Measurements from ENCODE around the gene AGBL1.

The AGBL1 gene

DNA sequence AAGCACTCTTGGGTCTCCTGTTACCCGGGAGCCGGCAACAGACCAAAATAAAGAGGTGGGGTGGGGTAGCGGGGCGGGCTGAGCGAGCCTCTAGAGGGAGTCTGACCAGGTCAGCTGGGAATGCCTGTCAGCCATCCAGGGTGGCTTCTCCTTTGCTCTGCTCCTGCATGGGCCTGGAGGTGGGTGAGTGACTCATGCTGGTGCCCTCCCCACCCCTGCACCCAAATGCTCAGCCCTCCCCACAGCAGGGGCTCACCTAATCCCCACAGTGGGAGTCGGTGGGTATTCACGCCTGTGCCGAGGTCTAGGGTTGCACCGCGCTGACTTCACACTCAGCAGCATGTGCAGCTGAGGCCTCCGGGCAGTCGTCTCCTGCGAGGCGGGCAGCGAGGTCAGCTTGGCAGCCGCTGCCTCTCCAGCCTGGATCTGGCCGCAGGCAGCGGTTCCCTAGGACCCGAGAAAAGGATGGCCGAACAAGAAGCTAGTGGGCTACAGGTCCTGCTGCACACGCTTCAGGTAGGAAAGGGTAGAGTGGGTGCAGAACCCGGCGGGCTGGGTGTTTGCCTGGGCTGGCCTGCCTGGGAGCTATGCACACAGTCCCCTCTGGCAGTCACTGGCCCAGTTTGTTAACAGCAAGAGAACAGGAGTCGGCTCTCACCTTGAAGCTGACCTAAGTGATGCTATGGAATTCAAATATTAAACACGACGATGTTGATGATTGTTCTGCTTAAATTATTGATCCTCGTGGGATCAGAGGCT, at the start of gene AGBL1:
Gene AGBL1 (plus strand): TSS at position 364 of the 759 bp plus-strand sequence.
- Mint-ChIP-seq H3K27ac (no peak within 1 kb of the TSS), H3K4me1 (peaks cover 23% of the 10 kb centered on the region), H3K27me3 (no peaks in the 10 kb centered on the region), H3K9me3 (no peaks in the 10 kb centered on the region), H3K4me3 (no peak within 1 kb of the TSS)
- no peak for DNase-seq
- no peak for ATAC-seq

DNA sequence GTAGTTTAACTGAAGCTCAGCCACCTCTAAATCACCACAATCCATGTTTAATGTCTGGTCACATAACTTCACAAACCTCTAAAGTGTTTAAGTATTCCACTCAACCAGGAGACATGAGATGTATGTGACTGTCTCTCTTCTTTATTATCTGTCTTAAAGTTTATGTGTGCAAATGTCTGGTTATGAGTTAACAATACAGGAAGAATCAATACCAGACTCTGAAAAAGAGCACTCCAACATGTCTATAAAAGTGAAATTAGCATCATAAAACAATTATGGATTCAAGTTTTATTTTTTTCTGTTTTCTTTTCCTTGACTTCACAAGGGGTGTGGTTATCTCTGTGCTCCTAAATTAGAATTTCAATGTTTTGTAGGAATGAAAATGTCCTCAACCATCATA, 44.8 kb upstream of the AGBL1 start:
- DNase-seq (no peak), ATAC-seq (no peak)
- Mint-ChIP-seq H3K27me3 (no peaks in the 10 kb centered on the region), H3K4me1 (no peaks in the 10 kb centered on the region), H3K9me3 (no peaks in the 10 kb centered on the region), H3K4me3 (no peak overlapping the region), H3K27ac (no peak overlapping the region)

- Mint-ChIP-seq H3K4me3 (no peak overlapping the region), H3K27ac (no peak overlapping the region), H3K4me1 (no peaks in the 10 kb centered on the region), H3K9me3 (no peaks in the 10 kb centered on the region), H3K27me3 (no peaks in the 10 kb centered on the region)
- no peak for ATAC-seq
- DNase-seq, result no peak
Measured at GRCh38 chr15:86036243-86036642, 43.4 kb upstream of the AGBL1 start.

GRCh38 chr15:86038491-86038890, 41.2 kb upstream of the AGBL1 start:
- Mint-ChIP-seq H3K4me3 (no peak overlapping the region), H3K4me1 (no peaks in the 10 kb centered on the region), H3K9me3 (no peaks in the 10 kb centered on the region), H3K27me3 (no peaks in the 10 kb centered on the region), H3K27ac (no peak overlapping the region)
- ATAC-seq, result no peak
- no peak for DNase-seq

- Mint-ChIP-seq H3K27ac (no peak overlapping the region), H3K4me1 (no peaks in the 10 kb centered on the region), H3K9me3 (no peaks in the 10 kb centered on the region), H3K4me3 (no peak overlapping the region), H3K27me3 (no peaks in the 10 kb centered on the region)
- DNase-seq (no peak), ATAC-seq (no peak)
Measured at GRCh38 chr15:86040356-86041033, 39.2 kb upstream of the AGBL1 start.

DNA sequence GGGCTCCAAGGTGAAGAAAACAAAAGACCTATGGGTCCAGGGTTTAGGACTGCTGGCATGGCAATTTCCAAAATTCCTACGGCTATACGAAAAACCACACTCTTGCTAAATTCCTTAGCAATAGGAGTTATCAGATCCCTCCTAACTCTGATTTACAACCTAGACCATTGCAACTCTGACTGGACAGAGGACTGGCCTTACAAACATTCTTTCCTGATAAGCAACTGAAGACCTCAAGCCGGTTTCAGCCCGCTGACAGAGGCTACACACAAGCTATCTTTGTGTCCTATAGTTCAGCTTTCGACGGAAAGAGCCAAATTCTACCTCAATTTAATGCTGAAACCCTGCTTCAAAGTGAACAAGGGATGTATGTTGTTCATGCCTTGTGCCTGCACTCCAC, 38.3 kb upstream of the AGBL1 start:
- no peaks in the 10 kb centered on the region for H3K27me3 Mint-ChIP-seq
- no peaks in the 10 kb centered on the region for H3K9me3 Mint-ChIP-seq
- ATAC-seq (no peak), DNase-seq (no peak)
- H3K4me1 Mint-ChIP-seq, result no peaks in the 10 kb centered on the region
- H3K4me3 Mint-ChIP-seq, result no peak overlapping the region
- H3K27ac Mint-ChIP-seq, result no peak overlapping the region

DNA sequence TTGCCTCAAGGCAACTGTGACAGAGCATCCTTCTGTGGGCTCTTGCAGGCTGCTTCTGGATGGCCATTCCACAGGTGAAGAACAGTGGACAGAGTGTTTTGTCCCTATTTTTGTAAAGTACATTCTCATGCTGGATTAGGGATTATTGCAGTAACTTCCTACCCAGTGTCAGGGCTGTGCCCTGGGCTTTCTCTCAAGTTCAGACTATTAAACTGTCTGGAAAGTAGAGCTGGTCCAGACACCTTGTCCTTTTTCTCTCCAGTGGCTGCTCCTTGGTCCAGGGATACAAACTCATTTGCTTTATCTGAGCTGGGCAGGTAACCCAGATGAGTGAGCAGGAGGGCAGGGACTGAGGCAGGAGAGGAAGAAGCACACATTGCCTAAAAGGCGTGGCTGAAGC, 37.4 kb upstream of the AGBL1 start:
- no peak overlapping the region for H3K4me3 Mint-ChIP-seq
- H3K4me1 Mint-ChIP-seq, result no peaks in the 10 kb centered on the region
- no peak for DNase-seq
- H3K27ac Mint-ChIP-seq, result no peak overlapping the region
- H3K27me3 Mint-ChIP-seq, result no peaks in the 10 kb centered on the region
- ATAC-seq, result no peak
- no peaks in the 10 kb centered on the region for H3K9me3 Mint-ChIP-seq

DNA sequence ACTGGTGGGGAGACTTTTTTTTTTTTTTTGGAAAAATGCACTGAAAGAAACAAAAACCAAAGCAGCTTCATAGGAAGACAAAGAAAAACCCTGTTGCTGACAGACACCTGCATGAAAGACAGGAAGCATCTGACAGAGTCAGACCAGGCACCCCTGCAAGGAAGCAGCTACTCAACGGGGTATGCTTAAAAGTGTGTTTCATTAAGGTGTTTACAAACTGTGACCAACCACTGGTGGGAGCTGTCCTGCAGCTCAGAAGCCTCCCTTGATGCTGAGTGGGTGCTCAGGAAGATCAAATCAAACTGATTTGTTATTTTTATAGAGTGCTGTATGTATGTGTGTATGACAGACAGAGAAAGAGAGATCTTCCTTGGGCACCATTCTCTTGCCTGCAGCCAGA, 34.7 kb upstream of the AGBL1 start:
- Mint-ChIP-seq H3K27me3 (no peaks in the 10 kb centered on the region), H3K4me1 (no peaks in the 10 kb centered on the region), H3K9me3 (no peaks in the 10 kb centered on the region), H3K4me3 (no peak overlapping the region), H3K27ac (no peak overlapping the region)
- ATAC-seq (no peak), DNase-seq (no peak)

DNA sequence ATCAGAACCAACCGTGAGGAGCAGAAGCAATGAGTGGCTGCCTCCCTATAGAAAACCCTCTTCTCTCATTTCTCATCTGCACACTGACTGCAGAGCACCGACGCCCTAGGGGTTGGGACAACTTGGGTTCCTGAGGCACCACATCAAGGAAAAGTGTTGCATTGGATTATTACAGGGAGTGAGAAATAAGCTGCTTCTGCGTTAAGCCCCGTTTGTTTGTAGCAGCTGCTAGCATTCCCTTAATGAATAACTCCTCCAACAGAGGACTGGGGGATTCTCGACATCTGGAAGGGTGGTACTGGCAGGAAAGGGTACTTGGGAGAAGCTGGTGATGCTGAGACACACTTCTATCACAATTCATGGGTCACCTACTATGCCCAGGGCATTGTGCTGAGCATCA, 25.3 kb upstream of the AGBL1 start:
- Mint-ChIP-seq H3K27ac (no peak overlapping the region), H3K9me3 (no peaks in the 10 kb centered on the region), H3K4me3 (no peak overlapping the region), H3K4me1 (no peaks in the 10 kb centered on the region), H3K27me3 (no peaks in the 10 kb centered on the region)
- DNase-seq, result no peak
- no peak for ATAC-seq

- H3K4me1 Mint-ChIP-seq, result no peaks in the 10 kb centered on the region
- no peaks in the 10 kb centered on the region for H3K9me3 Mint-ChIP-seq
- no peaks in the 10 kb centered on the region for H3K27me3 Mint-ChIP-seq
- no peak for DNase-seq
- H3K27ac Mint-ChIP-seq, result no peak overlapping the region
- ATAC-seq, result no peak
- no peak overlapping the region for H3K4me3 Mint-ChIP-seq
Measured at GRCh38 chr15:86055688-86056087, 24.0 kb upstream of the AGBL1 start.

DNA sequence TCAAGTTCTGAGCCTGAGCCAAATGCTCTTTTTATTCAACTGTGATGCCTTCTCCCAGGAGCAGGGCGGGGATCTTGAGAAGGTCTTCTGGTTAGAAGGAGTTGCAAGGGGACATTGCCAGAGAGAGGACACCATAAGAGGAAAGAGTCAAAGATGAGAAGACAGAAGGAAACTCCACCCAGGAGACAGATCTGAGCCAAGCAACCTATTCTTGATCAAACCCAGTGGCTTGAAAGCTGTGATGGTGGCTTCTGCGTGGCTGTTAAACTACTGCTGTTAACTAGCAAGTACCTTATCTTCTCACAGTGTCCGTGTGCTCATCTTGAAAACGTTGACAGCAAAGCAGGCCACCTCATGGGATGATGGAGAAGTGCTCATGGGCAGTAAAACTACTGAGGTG, 19.8 kb upstream of the AGBL1 start:
- ATAC-seq, result no peak
- H3K27ac Mint-ChIP-seq, result no peak overlapping the region

DNA sequence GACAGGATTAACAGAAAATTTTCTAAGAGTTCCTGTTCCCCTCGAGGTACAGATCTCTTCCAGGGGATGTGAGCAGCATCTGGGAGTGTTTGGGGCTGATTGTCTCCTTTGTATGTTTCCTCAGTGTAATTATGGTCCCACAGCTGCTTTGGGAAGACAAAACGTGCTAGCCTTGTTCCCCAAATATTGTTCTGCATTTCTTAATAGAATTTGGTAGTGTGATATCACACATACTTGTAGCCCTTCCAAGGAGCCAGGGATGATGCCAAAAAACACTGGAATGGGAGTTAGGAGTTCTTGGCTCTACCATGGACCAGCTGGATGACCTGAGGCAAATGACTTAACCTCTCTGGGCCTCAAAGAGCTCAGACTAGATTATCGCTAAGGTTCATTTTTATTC, 19.0 kb upstream of the AGBL1 start:
- ATAC-seq (no peak), DNase-seq (no peak)
- Mint-ChIP-seq H3K9me3 (no peaks in the 10 kb centered on the region), H3K4me1 (no peaks in the 10 kb centered on the region), H3K27ac (no peak overlapping the region), H3K4me3 (no peak overlapping the region), H3K27me3 (peaks cover 9% of the 10 kb centered on the region)

More for the DNA sequence above, 19.8 kb upstream of the AGBL1 start:
- Mint-ChIP-seq H3K27me3 (peaks cover 9% of the 10 kb centered on the region), H3K9me3 (no peaks in the 10 kb centered on the region), H3K4me3 (no peak overlapping the region), H3K4me1 (no peaks in the 10 kb centered on the region)
- no peak for DNase-seq

- ATAC-seq (no peak), DNase-seq (no peak)
- Mint-ChIP-seq H3K4me3 (no peak overlapping the region), H3K27me3 (peaks cover 9% of the 10 kb centered on the region), H3K4me1 (no peaks in the 10 kb centered on the region), H3K27ac (no peak overlapping the region), H3K9me3 (no peaks in the 10 kb centered on the region)
Measured at GRCh38 chr15:86061581-86061980, 18.1 kb upstream of the AGBL1 start.

GRCh38 chr15:86062646-86063243, 16.9 kb upstream of the AGBL1 start:
- DNase-seq (no peak), ATAC-seq (no peak)
- Mint-ChIP-seq H3K4me1 (no peaks in the 10 kb centered on the region), H3K27ac (no peak overlapping the region), H3K27me3 (peaks cover 15% of the 10 kb centered on the region), H3K4me3 (no peak overlapping the region), H3K9me3 (peaks cover 0 to 11% of the 10 kb centered on the region in 2 donors)

DNA sequence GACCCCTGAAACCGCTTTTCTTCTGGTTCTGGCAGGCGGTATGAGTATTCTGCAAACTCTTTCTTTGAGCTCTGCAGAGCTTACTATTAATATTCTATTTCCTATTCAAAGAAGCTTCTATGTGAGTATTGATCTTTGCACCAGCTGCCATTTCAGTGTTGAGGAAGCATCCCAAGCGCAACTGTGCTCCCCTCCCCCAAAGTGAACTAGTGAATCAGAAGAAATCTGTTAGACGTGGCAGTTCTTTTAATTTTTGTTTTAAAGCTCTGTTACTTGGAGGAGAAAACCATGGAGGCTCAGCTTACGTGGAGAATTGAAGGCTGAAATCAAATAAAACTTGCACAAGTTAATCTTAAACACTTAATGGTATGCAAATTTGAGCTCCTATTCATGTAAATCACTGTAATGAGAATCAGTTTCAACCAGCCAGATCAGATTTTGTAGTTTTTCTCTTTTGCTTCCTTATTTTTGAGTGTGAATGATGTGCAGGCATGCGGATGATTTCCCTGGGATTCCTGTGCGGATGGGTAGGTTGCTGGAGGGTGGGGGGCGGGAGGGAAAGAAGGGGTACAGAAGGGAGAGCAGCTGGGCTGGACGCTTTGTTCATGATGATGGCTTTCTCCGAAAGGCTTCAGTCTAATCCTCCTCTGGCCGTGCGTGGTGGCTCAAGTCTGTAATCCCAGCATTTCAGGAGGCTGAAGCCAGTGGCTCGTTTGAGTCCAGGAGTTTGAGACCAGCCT, 16.1 kb upstream of the AGBL1 start:
- ATAC-seq, result no peak
- H3K9me3 Mint-ChIP-seq, result peaks cover 0 to 17% of the 10 kb centered on the region in 2 donors
- peaks cover 20% of the 10 kb centered on the region for H3K27me3 Mint-ChIP-seq
- H3K4me1 Mint-ChIP-seq, result no peaks in the 10 kb centered on the region
- no peak overlapping the region for H3K4me3 Mint-ChIP-seq
- H3K27ac Mint-ChIP-seq, result no peak overlapping the region
- no peak for DNase-seq

- peaks cover 20% of the 10 kb centered on the region for H3K27me3 Mint-ChIP-seq
- no peak overlapping the region for H3K4me3 Mint-ChIP-seq
- H3K9me3 Mint-ChIP-seq, result peaks cover 0 to 17% of the 10 kb centered on the region in 2 donors
- H3K27ac Mint-ChIP-seq, result no peak overlapping the region
- no peak for DNase-seq
- ATAC-seq, result no peak
- no peaks in the 10 kb centered on the region for H3K4me1 Mint-ChIP-seq
Measured at GRCh38 chr15:86064326-86064725, 15.3 kb upstream of the AGBL1 start.
